Measurements from ENCODE around the gene EP400.

EP400 gene

DNA sequence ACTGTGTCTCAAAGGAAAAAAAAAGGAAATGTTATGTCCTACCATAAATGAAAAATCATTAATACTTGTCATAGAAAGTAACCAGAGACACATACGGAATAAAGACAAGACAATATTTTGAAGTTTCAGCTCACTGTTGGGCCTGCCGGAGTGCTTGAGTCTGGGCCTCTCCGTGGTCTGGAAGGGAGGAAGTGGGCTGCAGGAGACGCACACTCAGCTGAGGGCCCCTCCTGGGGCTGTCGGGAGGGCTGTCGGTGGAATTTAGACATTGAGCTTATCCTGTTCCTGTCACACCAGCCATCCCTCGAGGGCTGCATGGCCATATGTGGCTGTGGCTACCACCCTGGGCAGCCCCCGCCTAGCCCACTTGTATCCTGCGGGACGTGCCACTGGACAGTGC, 113.7 kb downstream of the EP400 start:
- no peak overlapping the region for H3K27ac ChIP-seq
- TF ChIP-seq ZFX (IDR thresholded peaks at IDR 0.05; ENCODE audit: borderline replicate concordance): no peak
- TF ChIP-seq, protein P1, sequence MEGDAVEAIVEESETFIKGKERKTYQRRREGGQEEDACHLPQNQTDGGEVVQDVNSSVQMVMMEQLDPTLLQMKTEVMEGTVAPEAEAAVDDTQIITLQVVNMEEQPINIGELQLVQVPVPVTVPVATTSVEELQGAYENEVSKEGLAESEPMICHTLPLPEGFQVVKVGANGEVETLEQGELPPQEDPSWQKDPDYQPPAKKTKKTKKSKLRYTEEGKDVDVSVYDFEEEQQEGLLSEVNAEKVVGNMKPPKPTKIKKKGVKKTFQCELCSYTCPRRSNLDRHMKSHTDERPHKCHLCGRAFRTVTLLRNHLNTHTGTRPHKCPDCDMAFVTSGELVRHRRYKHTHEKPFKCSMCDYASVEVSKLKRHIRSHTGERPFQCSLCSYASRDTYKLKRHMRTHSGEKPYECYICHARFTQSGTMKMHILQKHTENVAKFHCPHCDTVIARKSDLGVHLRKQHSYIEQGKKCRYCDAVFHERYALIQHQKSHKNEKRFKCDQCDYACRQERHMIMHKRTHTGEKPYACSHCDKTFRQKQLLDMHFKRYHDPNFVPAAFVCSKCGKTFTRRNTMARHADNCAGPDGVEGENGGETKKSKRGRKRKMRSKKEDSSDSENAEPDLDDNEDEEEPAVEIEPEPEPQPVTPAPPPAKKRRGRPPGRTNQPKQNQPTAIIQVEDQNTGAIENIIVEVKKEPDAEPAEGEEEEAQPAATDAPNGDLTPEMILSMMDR (IDR thresholded peaks at IDR 0.05): no peak

DNA sequence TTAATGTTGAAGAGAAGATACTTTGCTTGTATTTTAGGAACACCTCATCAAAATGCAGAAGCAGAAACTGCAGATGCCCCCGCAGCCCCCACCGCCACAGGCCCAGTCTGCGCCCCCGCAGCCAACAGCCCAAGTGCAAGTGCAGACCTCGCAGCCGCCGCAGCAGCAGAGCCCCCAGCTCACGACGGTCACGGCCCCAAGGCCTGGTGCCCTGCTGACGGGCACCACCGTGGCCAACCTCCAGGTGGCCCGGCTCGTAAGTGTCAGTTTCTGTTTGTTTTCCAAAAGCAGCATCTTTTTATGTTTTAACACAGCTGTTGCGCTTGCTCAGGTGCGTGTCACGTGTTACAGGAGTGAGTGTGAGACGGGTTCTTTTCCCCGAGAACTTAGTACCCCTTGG, 114.9 kb downstream of the EP400 start:
- no peak overlapping the region for H3K27ac ChIP-seq
- TF ChIP-seq, protein P1 (IDR thresholded peaks at IDR 0.05): no peak
- no peak for TF ChIP-seq ZFX (IDR thresholded peaks at IDR 0.05; ENCODE audit: borderline replicate concordance)

DNA sequence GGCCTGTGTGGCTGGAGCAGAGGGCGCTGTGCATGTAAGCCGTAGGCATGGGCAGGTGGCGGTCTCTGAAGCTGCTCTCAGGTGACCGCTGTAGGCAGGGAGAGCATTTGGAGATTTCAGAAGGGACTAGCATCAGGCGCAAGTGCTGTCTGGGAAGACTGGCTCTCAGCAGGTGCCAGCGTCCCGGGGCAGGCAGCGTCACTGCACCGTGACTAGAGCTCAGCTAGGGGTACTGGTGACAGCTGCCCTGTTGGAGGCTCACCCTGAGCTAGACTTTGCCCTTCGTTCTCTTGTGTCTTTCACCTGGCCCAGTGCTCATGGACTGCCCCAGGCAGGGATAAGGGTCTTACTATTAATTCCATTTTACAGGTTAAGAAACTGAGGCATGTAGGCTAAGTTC, 115.5 kb downstream of the EP400 start:
- H3K27ac ChIP-seq: no peak overlapping the region
- TF ChIP-seq, protein P1 (IDR thresholded peaks at IDR 0.05): no peak
- TF ChIP-seq ZFX (IDR thresholded peaks at IDR 0.05; ENCODE audit: borderline replicate concordance): no peak

DNA sequence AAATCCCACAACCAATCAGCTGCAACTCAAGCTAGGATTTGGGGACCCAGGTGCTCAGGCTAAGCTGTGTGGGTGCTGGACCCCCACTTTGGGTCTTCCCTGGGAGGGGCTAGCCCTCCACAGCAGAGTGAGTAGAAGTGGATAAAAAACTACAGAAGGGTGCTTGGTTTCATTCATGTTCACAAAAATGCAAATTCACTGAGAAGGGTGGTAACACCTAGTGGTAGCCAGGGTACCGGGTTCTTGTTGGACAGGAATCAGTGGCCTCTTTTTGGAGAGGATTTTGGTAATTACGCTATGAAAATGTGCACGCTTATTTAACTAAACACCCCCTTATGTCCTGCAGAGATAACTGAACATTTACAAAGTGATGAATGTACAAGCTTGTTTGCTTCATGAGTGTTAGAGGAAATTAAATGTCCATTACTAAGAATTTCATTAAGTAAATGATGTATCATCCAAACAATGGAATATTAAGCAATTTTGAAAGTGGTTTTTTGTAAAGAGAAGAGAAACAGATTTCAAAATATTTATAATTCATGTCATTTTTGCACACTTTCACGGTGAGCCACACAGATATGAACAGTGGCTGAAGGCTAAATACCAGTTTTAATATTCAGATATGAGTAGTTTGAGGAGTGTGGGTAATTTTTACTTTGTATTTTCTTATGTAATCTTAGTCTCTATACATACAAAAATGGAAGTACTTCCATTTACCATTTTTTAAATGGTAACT, 116.0 kb downstream of the EP400 start:
- no peak overlapping the region for H3K27ac ChIP-seq
- TF ChIP-seq, protein P1 (IDR thresholded peaks at IDR 0.05): no peak
- no peak for TF ChIP-seq ZFX (IDR thresholded peaks at IDR 0.05; ENCODE audit: borderline replicate concordance)

DNA sequence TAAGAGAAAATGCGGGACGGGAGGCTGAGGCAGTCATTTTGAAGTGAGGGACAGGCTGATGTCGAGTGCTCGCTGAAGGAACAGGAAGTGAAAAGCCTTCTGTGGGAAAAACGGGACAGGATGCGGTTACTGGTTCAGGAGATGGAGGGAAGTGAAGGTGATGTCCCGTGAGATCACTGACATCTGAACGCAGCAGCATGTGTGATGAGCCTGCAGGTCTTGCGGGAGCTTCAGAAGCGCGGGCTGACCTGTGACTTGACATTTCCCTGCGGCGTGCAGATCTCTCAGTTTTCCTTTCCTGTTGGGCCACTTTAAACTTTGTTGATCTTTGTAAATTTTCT, 116.6 kb downstream of the EP400 start:
- no peak for TF ChIP-seq ZFX (IDR thresholded peaks at IDR 0.05; ENCODE audit: borderline replicate concordance)
- TF ChIP-seq, protein P1 (IDR thresholded peaks at IDR 0.05): no peak

DNA sequence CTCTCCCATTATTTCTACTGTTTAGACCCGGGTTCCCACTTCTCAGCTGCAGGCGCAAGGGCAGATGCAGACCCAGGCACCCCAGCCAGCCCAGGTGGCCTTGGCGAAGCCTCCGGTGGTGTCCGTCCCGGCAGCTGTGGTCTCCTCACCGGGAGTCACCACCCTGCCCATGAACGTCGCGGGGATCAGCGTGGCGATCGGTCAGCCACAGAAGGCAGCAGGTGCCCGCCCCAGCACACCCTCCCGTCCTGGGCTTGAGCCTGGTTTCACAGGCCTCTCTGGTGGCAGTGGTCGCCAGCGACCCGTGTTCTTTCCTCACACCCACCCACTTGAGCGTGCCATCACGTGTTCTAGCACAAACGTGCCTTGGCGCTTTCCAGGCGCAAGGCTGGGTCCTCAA, 117.0 kb downstream of the EP400 start:
- TF ChIP-seq, protein P1 (IDR thresholded peaks at IDR 0.05): no peak
- no peak for TF ChIP-seq ZFX (IDR thresholded peaks at IDR 0.05; ENCODE audit: borderline replicate concordance)
- no peak overlapping the region for H3K27ac ChIP-seq

More for the DNA sequence above, 116.6 kb downstream of the EP400 start:
- H3K27ac ChIP-seq: no peak overlapping the region

DNA sequence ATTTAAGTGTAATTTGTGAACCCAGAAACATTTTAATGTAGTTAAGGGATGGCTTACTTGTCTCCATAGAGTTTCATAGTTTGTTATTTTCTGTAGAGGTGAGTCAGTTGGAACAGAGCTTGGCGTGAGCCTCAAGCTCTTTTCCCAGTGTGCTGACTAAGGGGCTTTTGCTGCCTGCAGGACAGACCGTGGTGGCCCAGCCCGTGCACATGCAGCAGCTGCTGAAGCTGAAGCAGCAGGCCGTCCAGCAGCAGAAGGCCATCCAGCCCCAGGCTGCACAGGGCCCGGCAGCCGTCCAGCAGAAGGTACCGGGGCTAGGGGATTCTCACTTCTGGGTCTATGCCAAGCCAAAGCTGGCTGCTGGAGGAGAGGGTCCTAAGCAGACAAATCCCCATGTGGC, 117.4 kb downstream of the EP400 start:
- TF ChIP-seq, protein P1 (IDR thresholded peaks at IDR 0.05): no peak
- no peak for TF ChIP-seq ZFX (IDR thresholded peaks at IDR 0.05; ENCODE audit: borderline replicate concordance)

More for the DNA sequence above, 117.4 kb downstream of the EP400 start:
- H3K27ac ChIP-seq: no peak overlapping the region
